Naive thymus-derived CD8-positive, alpha-beta T cell (primary cell): ENCODE measurements around the gene EMID1. TPM values are rescaled to one million over a fixed set of nuclear protein-coding genes. Genes with fewer than 3 reads are reported as not detected.

Experiments
- ATAC-seq, 2 donors: fragments of 150-1000 bp; cut with Tn5 transposase in 1 of 2; sonication (Bioruptor Pico), chemical (Tn5 transposase) in 1 of 2; 1 replicate in 1 of 2; 2 replicates in 1 of 2; pipeline ENCODE4 v1.10.0; 2021; ENCODE audit warnings: mild to moderate bottlenecking in 2 of 2, moderate library complexity in 2 of 2
- POLR2A ChIA-PET: fragments of 350-600 bp; sonication (Branson Sonifier 250); formaldehyde crosslinking; loops from one replicate; lab custom pipeline; 2021; ENCODE audit warnings: antibody characterized with exemption; lab: Charles Lee
- DNase-seq, 10 donors: peaks; one replicate each; pipeline versions ENCODE4 v3.0.0 to v3.0.0-alpha.2; 2020 to 2022
- H3K27ac Mint-ChIP-seq, 10 donors: one replicate each; pipeline ENCODE4 v1.8.0; 2020 to 2022; ENCODE audit warnings: mild to moderate bottlenecking in 10 of 10, mixed read lengths in 10 of 10, moderate library complexity in 4 of 10, inconsistent platforms in 1 of 10
- H3K27me3 Mint-ChIP-seq, 5 donors: one replicate each; pipeline ENCODE4 v1.8.0; 2021 to 2022; ENCODE audit warnings: mixed read lengths in 5 of 5
- H3K36me3 Mint-ChIP-seq, 3 donors: one replicate each; pipeline ENCODE4 v1.8.0; 2020 to 2022; ENCODE audit warnings: mixed read lengths in 3 of 3, mild to moderate bottlenecking in 2 of 3, inconsistent platforms in 1 of 3
- H3K4me1 Mint-ChIP-seq, 4 donors: one replicate each; pipeline ENCODE4 v1.8.0; 2021 to 2022; ENCODE audit warnings: mixed read lengths in 4 of 4
- H3K4me3 Mint-ChIP-seq, 10 donors: one replicate each; pipeline ENCODE4 v1.8.0; 2020 to 2022; ENCODE audit warnings: mild to moderate bottlenecking in 10 of 10, mixed read lengths in 10 of 10, moderate library complexity in 6 of 10, inconsistent platforms in 1 of 10
- H3K9me3 Mint-ChIP-seq, 9 donors: one replicate each; pipeline ENCODE4 v1.8.0; 2020 to 2022; ENCODE audit warnings: mixed read lengths in 9 of 9, mild to moderate bottlenecking in 3 of 9, inconsistent platforms in 1 of 9, moderate library complexity in 1 of 9
- polyA plus RNA-seq, 3 donors: library from polyadenylated mRNA; unstranded; fragments of 300-500 nt; fragmentation: Illumina TruSeq; gene quantifications; one replicate each; pipeline ENCODE4 v1.2.3, GENCODE V29; 2021
- total RNA-seq, 8 experiments: library from RNA in 2 of 8; stranded (reverse) in 2 of 8; gene quantifications; one replicate each; pipeline ENCODE4 v1.2.3 and lab custom pipeline; 2021 to 2026

The EMID1 gene
- total and polyA plus RNA-seq, 5 experiments from 2014 or later: not detected

DNA sequence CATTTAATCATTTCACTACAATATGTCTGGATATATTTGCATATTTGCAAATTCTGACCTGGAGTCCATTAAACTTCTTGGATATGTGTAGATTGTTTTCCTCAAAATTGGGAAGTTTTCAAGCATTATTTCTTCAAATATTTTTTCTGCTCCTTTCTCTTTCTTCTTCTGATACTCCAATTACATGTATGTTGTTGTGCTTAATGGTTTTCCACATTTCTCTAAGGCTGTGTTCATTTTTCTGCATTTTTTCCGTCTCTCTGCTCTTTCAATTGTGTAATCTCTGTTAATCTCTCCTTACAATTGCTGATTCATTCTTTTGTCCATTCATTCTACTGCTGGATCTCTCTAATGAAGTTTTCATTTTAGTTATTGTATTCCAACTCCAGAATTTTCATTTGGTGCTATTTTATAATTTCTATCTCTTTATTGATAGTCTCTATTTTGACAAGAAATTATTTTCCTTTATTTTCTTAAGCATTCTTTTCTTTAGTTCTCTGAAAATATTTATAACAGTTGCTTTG is 30.3 kb upstream of the EMID1 start:
- Mint-ChIP-seq H3K36me3 (peaks cover 0 to 19% (median 0%) of the 10 kb centered on the region in 3 donors), H3K9me3 (peaks cover 4 to 38% (median 20%) of the 10 kb centered on the region in 9 donors), H3K4me3 (no peak overlapping the region), H3K27ac (no peak overlapping the region), H3K4me1 (no peaks in the 10 kb centered on the region), H3K27me3 (peaks cover 0 to 6% (median 3%) of the 10 kb centered on the region in 5 donors)
- POLR2A ChIA-PET: no interaction called here
- ATAC-seq (no peak), DNase-seq (no peak)

- POLR2A ChIA-PET: no interaction called here
Measured at GRCh38 chr22:29183971-29184848, 21.5 kb upstream of the EMID1 start.

DNA sequence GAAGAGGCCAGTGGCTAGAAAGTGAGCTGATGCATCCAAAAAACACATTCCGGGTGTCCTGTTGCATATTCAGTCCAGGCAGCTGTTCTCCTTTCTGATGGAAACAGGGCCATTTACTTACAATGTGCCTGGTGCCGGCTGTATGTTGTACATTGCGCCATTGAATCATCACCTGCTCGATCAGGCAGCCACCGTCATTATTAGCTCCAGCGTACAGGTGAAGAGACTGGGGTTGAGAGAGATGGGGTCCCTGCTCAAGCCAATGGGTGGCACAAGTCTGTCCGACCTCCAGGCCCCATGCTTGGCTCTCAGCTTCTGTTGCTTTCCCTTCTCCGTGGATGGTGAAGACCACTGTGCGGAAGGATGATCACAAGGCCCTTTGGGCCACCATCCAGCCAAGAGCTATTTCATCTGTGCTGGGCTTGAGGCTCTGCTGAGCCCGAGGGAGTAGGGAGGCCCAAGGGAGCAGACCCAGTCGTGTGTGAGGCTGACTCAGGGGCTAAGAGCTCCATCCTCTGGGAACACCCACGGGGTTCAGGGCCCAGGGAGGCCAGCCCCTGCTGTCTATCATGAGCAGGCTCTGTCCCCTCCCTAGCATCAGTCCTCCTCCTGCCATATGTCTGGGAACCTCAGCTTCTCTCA is 20.7 kb upstream of the EMID1 start:
- no peaks in the 10 kb centered on the region for H3K9me3 Mint-ChIP-seq
- H3K36me3 Mint-ChIP-seq: no peaks in the 10 kb centered on the region
- no peak for DNase-seq
- POLR2A ChIA-PET: no interaction called here
- peaks cover 0 to 6% (median 0%) of the 10 kb centered on the region in 5 donors for H3K27me3 Mint-ChIP-seq
- ATAC-seq: no peak
- H3K27ac Mint-ChIP-seq: no peak overlapping the region
- H3K4me3 Mint-ChIP-seq: no peak overlapping the region
- no peaks in the 10 kb centered on the region for H3K4me1 Mint-ChIP-seq

More at GRCh38 chr22:29183971-29184848, 21.5 kb upstream of the EMID1 start:
- no peaks in the 10 kb centered on the region for H3K4me1 Mint-ChIP-seq
- no peak overlapping the region for H3K27ac Mint-ChIP-seq
- H3K9me3 Mint-ChIP-seq: no peaks in the 10 kb centered on the region
- no peaks in the 10 kb centered on the region for H3K36me3 Mint-ChIP-seq
- H3K27me3 Mint-ChIP-seq: peaks cover 0 to 4% (median 0%) of the 10 kb centered on the region in 5 donors
- ATAC-seq: no peak
- no peak overlapping the region for H3K4me3 Mint-ChIP-seq
- DNase-seq: no peak

DNA sequence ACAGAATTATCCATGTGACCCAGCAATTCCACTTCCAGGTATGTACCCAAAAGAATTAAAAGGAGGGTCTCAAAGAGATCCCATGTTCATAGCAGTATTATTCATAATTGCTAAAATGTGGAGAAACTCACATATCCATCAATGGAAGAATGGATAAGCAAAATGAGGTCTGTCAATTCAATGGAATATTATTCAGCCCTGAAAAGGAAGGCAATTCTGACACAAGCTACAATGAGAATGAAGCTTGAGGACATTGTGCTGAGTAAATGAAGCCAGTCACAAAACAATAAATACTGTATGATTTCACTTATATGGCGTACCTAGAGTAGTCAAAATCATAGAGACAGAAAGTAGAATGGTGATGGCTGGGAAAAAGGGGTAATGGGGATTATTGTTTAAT is 19.4 kb upstream of the EMID1 start:
- no peaks in the 10 kb centered on the region for H3K36me3 Mint-ChIP-seq
- DNase-seq: no peak
- no peak for ATAC-seq
- no peaks in the 10 kb centered on the region for H3K9me3 Mint-ChIP-seq
- H3K4me1 Mint-ChIP-seq: no peaks in the 10 kb centered on the region
- no peak overlapping the region for H3K27ac Mint-ChIP-seq
- peak overlapping the region in 1 of 10 donors; percentile 20 for H3K4me3 Mint-ChIP-seq
- POLR2A ChIA-PET: no interaction called here
- peaks cover 0 to 6% (median 0%) of the 10 kb centered on the region in 5 donors for H3K27me3 Mint-ChIP-seq

DNA sequence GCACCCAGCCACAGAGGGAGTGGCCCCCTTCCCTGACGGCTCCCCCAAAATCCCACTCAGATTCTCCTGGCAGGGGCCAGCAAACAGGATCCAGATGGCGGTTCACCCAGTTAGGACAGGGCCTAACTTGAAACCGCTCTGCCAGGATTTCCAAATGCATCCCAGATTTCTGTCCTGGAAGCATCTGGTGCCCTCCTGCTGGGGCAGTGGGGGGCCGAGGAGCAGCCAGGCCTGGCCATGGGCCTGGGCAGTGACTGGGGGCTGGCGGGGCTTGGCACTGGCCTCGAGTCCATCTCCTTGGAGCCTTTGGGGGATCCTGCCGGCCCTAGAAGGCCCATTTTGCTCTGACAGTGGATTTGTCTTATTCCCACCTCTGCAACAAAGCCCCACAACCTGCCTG is 17.9 kb upstream of the EMID1 start:
- H3K27ac Mint-ChIP-seq: no peak overlapping the region
- H3K4me3 Mint-ChIP-seq: no peak overlapping the region
- H3K9me3 Mint-ChIP-seq: no peaks in the 10 kb centered on the region
- H3K4me1 Mint-ChIP-seq: no peaks in the 10 kb centered on the region
- no peak for DNase-seq
- H3K27me3 Mint-ChIP-seq: peaks cover 0 to 6% (median 2%) of the 10 kb centered on the region in 5 donors
- no peak for ATAC-seq
- no peaks in the 10 kb centered on the region for H3K36me3 Mint-ChIP-seq
- POLR2A ChIA-PET: no interaction called here

DNA sequence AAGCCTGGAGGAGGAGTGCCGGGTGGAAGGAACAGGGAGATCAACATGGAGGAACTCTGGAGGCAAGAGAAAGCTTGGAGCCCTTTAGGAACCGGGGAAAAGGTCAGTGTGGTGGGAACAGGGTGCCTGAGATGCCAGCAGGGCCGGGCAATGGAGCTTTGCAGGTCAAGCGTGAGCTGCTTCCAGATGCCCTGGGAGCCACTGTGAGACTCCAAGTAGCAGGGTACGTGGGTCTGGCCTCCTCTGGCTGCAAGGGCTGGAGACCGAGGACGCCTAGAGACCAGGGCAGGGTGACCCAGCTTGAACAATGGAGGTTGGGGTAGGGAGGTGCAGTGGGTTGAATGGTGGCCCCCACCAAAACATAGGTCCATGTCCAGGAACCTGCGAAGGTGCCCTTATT is 15.6 kb upstream of the EMID1 start:
- no peak overlapping the region for H3K4me3 Mint-ChIP-seq
- peaks cover 2 to 10% (median 5%) of the 10 kb centered on the region in 5 donors for H3K27me3 Mint-ChIP-seq
- ATAC-seq: no peak
- DNase-seq: no peak
- no peaks in the 10 kb centered on the region for H3K36me3 Mint-ChIP-seq
- H3K4me1 Mint-ChIP-seq: no peaks in the 10 kb centered on the region
- POLR2A ChIA-PET: no interaction called here
- no peak overlapping the region for H3K27ac Mint-ChIP-seq
- H3K9me3 Mint-ChIP-seq: peaks cover 0 to 7% (median 0%) of the 10 kb centered on the region in 9 donors

GRCh38 chr22:29190918-29191317 is 14.8 kb upstream of the EMID1 start:
- DNase-seq: no peak
- H3K27ac Mint-ChIP-seq: no peak overlapping the region
- POLR2A ChIA-PET: no interaction called here
- no peak overlapping the region for H3K4me3 Mint-ChIP-seq
- H3K9me3 Mint-ChIP-seq: peaks cover 0 to 7% (median 0%) of the 10 kb centered on the region in 9 donors
- peaks cover 2 to 13% (median 9%) of the 10 kb centered on the region in 5 donors for H3K27me3 Mint-ChIP-seq
- H3K4me1 Mint-ChIP-seq: no peaks in the 10 kb centered on the region
- H3K36me3 Mint-ChIP-seq: no peaks in the 10 kb centered on the region
- ATAC-seq: no peak

GRCh38 chr22:29193021-29193420 is 12.7 kb upstream of the EMID1 start:
- Mint-ChIP-seq H3K9me3 (peaks cover 0 to 7% (median 0%) of the 10 kb centered on the region in 9 donors), H3K36me3 (no peaks in the 10 kb centered on the region), H3K27me3 (peaks cover 2 to 31% (median 13%) of the 10 kb centered on the region in 5 donors), H3K4me1 (no peaks in the 10 kb centered on the region), H3K27ac (no peak overlapping the region), H3K4me3 (no peak overlapping the region)
- no peak for DNase-seq
- POLR2A ChIA-PET: no interaction called here
- no peak for ATAC-seq

DNA sequence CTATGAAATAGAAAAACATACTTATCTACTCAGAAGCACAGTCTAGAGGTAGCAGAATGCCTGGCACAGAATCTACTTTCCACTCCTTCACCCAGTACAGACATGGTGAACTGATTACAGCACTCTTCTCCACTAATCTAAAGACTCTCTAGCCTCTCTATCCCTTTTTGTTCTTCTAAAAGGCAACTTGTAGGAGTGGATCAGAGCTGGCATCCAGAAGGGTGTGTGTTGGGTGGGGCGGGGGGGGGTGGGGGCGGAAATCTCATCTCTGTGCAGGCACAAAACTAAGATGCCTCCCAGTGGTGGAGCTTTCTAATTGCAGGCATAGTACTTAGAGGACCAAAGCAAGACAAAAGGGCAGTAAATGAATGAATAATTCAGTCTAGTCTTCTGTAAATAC is 11.5 kb upstream of the EMID1 start:
- H3K36me3 Mint-ChIP-seq: no peaks in the 10 kb centered on the region

GRCh38 chr22:29195118-29195963 is 10.4 kb upstream of the EMID1 start:
- peaks cover 2 to 43% (median 12%) of the 10 kb centered on the region in 5 donors for H3K27me3 Mint-ChIP-seq
- H3K9me3 Mint-ChIP-seq: peaks cover 0 to 7% (median 0%) of the 10 kb centered on the region in 9 donors
- POLR2A ChIA-PET: no interaction called here
- no peak overlapping the region for H3K27ac Mint-ChIP-seq
- H3K4me1 Mint-ChIP-seq: no peaks in the 10 kb centered on the region
- ATAC-seq (no peak), DNase-seq (no peak)
- H3K4me3 Mint-ChIP-seq: no peak overlapping the region
- no peaks in the 10 kb centered on the region for H3K36me3 Mint-ChIP-seq

More for the DNA sequence above, 11.5 kb upstream of the EMID1 start:
- Mint-ChIP-seq H3K4me1 (no peaks in the 10 kb centered on the region), H3K27me3 (peaks cover 2 to 33% (median 10%) of the 10 kb centered on the region in 5 donors), H3K9me3 (peaks cover 0 to 7% (median 0%) of the 10 kb centered on the region in 9 donors), H3K4me3 (no peak overlapping the region), H3K27ac (no peak overlapping the region)
- POLR2A ChIA-PET: no interaction called here
- DNase-seq (no peak), ATAC-seq (no peak)

GRCh38 chr22:29195964-29196666 is 9.6 kb upstream of the EMID1 start:
- no peaks in the 10 kb centered on the region for H3K36me3 Mint-ChIP-seq
- H3K27ac Mint-ChIP-seq: no peak overlapping the region
- peaks cover 0 to 3% (median 2%) of the 10 kb centered on the region in 4 donors for H3K4me1 Mint-ChIP-seq
- POLR2A ChIA-PET: no interaction called here
- peaks cover 4 to 51% (median 18%) of the 10 kb centered on the region in 5 donors for H3K27me3 Mint-ChIP-seq
- H3K9me3 Mint-ChIP-seq: peaks cover 0 to 7% (median 0%) of the 10 kb centered on the region in 9 donors
- H3K4me3 Mint-ChIP-seq: no peak overlapping the region
- DNase-seq: no peak
- no peak for ATAC-seq

- Mint-ChIP-seq H3K9me3 (peaks cover 0 to 7% (median 0%) of the 10 kb centered on the region in 9 donors), H3K27ac (no peak overlapping the region), H3K27me3 (peaks cover 4 to 61% (median 20%) of the 10 kb centered on the region in 5 donors), H3K4me1 (peaks cover 3 to 11% (median 8%) of the 10 kb centered on the region in 4 donors), H3K36me3 (no peaks in the 10 kb centered on the region), H3K4me3 (no peak overlapping the region)
- POLR2A ChIA-PET: no interaction called here
- DNase-seq (no peak), ATAC-seq (no peak)
Measured at GRCh38 chr22:29197096-29197495, 8.6 kb upstream of the EMID1 start.
